ENCODE data around the gene ZSWIM6. TPM values are rescaled to one million over a fixed set of nuclear protein-coding genes. Genes with fewer than 3 reads are reported as not detected.

Gene ZSWIM6
- 1 to 10 TPM; 2.8 to 7.2 (median 4.1) TPM for total RNA-seq
- long read RNA-seq: 0 reads

DNA sequence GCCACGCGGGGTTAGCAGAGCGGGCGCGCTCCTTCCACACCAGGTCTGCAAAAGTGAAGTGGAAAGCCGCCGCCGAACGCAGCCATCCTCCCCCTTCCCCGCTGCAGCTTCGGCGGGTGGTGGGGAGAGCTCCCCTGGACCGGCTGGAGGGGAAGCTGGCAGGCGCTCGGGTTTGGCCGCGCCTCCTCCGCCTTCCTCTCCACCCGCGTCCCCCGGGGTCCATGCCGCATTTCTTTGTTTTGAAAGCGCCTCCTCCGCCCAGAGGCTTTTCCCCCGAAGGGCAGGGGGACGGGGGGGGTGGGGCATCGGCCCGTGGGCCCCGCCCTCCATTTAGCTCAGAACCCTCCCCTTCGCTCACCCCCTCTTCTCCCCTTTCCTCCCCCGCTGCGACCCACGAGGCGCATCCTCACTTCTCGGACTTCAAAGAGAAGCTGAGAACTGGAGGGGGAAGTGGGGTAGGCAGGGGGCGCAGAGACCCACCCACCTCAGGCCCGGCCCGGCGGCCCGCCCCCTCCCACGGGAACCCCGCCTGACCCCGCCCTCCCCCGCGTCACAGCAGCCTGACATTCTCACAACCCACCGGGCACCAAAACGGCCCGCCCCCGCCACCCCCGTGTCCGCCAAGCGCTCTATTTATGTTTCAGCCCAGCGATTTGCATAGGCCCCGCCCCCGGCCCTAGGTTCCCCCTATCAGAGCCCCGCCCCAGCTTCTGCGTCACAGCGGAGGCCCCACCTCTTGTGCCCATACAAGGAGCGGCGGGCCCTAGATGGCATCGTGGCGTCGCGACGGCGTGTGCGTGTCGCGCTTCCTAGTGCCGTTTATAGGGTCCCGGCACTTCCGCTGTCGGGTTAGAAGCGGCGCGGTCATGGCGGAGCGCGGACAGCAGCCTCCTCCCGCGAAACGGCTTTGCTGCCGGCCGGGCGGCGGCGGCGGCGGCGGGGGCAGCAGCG, at the start of gene ZSWIM6:
TSS of gene ZSWIM6 (plus strand) at position 852 of the 951 bp plus-strand sequence. CDS start at position 867, 15 bp downstream.
- Histone ChIP-seq H3K9me3 (no peaks in the 10 kb centered on the region), H3K27ac (peak within 1 kb of the TSS; percentile 88 to 96 (median 94)), H3K36me3 (no peaks in the 10 kb centered on the region), H3K4me1 (peaks cover 0 to 11% (median 4%) of the 10 kb centered on the region in 4 donors), H3K4me3 (peak within 1 kb of the TSS; percentile 91 to 98 (median 92)), H3K27me3 (no peaks in the 10 kb centered on the region)
- ATAC-seq: peak; percentile 84 to 93 (median 88)
- peak; percentile 100 for DNase-seq
- TF ChIP-seq, protein P1, sequence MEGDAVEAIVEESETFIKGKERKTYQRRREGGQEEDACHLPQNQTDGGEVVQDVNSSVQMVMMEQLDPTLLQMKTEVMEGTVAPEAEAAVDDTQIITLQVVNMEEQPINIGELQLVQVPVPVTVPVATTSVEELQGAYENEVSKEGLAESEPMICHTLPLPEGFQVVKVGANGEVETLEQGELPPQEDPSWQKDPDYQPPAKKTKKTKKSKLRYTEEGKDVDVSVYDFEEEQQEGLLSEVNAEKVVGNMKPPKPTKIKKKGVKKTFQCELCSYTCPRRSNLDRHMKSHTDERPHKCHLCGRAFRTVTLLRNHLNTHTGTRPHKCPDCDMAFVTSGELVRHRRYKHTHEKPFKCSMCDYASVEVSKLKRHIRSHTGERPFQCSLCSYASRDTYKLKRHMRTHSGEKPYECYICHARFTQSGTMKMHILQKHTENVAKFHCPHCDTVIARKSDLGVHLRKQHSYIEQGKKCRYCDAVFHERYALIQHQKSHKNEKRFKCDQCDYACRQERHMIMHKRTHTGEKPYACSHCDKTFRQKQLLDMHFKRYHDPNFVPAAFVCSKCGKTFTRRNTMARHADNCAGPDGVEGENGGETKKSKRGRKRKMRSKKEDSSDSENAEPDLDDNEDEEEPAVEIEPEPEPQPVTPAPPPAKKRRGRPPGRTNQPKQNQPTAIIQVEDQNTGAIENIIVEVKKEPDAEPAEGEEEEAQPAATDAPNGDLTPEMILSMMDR (IDR thresholded peaks at IDR 0.05): no peak
- TF ChIP-seq POLR2A (IDR thresholded peaks at IDR 0.05): peak; percentile 98
- 0% methylated on average over 26 of the region's 91 CpGs for WGBS (ENCODE audit: insufficient coverage, low coverage, low lambda C conversion rate, missing lambda C conversion rate)
- intact Hi-C loops (cut with DNase I): loop anchor here in 1 of 2 donors (10.0 kb wide), 1 partner anchor 313 kb away; no protein-coding TSS in a partner anchor

- Histone ChIP-seq H3K36me3 (no peaks in the 10 kb centered on the region), H3K27ac (no peak overlapping the region), H3K27me3 (no peaks in the 10 kb centered on the region), H3K4me3 (no peak overlapping the region), H3K4me1 (no peaks in the 10 kb centered on the region), H3K9me3 (no peaks in the 10 kb centered on the region)
- WGBS (ENCODE audit: insufficient coverage, low coverage, low lambda C conversion rate, missing lambda C conversion rate): 73% methylated on average over 3 of the region's 3 CpGs
- ATAC-seq: no peak
- no peak for DNase-seq
- intact Hi-C loops (cut with DNase I): no loop called here
- no peak for TF ChIP-seq POLR2A (IDR thresholded peaks at IDR 0.05)
- TF ChIP-seq, protein P1 (IDR thresholded peaks at IDR 0.05): no peak
Measured at GRCh38 chr5:61283471-61283870, 48.6 kb upstream of the ZSWIM6 start.

DNA sequence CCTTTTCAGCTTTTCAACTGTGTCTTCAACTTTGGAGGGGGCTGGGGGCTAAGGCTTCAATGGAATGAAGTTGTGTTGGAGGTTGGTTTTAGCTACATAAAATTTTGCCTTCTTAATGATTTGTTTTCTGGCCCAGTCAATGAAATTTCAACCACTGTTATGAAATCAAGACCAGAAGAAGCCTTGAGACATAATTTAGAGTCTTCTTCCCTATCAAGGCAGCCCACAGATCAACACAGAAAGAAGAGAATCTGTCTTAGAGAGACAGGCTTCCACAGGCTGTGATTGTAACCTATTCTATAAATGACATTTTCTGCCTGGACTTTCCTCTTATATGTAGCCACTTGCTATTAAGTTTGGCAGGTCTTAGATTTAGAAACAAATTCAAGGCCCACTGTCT, 46.5 kb upstream of the ZSWIM6 start:
- intact Hi-C loops (cut with DNase I): no loop called here
- Histone ChIP-seq H3K4me3 (no peak overlapping the region), H3K36me3 (no peaks in the 10 kb centered on the region), H3K27ac (no peak overlapping the region), H3K27me3 (no peaks in the 10 kb centered on the region), H3K9me3 (no peaks in the 10 kb centered on the region), H3K4me1 (peaks cover 0 to 4% (median 2%) of the 10 kb centered on the region in 4 donors)
- no peak for DNase-seq
- ATAC-seq: no peak
- no peak for TF ChIP-seq POLR2A (IDR thresholded peaks at IDR 0.05)
- TF ChIP-seq, protein P1 (IDR thresholded peaks at IDR 0.05): no peak

DNA sequence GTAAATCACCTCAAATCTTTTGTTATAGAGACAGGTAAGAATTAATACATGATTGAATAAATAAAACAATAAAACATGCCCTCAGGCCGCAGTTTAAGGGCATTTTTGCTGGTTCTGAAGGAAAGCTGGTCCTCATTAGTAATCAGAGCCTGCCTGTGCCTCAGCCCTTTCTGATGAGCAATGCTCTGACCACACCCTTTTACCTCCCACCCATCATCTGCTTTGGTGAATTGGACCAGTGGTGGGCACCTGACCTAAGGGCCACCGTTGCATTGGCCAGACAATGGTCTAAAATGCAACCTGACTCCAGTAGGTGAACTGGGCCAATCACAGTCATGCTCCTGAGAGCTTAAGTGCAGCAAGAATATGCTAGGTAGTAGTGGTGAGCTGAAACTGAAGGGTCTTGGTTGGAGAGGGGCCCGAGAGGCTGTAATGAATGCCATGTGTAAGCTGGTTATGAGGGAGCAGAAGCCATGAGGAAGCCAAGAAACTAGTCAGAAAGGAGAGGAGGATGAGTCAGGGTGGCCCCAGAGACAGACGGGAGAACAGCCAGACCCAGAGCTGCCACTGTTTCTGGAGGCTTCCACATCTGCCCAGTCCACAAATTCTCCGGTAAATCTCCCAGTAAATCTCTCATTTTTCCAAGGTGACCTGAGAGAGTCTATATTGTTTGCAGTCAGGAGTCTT, 45.5 kb upstream of the ZSWIM6 start:
- ATAC-seq: no peak
- intact Hi-C loops (cut with DNase I): no loop called here
- WGBS (ENCODE audit: insufficient coverage, low coverage, low lambda C conversion rate, missing lambda C conversion rate): 92% methylated on average over 2 of the region's 5 CpGs

More for the DNA sequence above, 45.5 kb upstream of the ZSWIM6 start:
- no peak overlapping the region for H3K27ac ChIP-seq
- H3K4me1 ChIP-seq: peaks cover 0 to 7% (median 3%) of the 10 kb centered on the region in 4 donors
- H3K9me3 ChIP-seq: no peaks in the 10 kb centered on the region
- DNase-seq: no peak
- H3K36me3 ChIP-seq: no peaks in the 10 kb centered on the region
- H3K4me3 ChIP-seq: no peak overlapping the region
- H3K27me3 ChIP-seq: no peaks in the 10 kb centered on the region
- TF ChIP-seq POLR2A (IDR thresholded peaks at IDR 0.05): no peak
- TF ChIP-seq, protein P1 (IDR thresholded peaks at IDR 0.05): no peak
